Neutrophil (primary cell): ENCODE results near the gene ADGRV1.
"Not testable (repeated sequence)": the region's sequence is repeated elsewhere in the genome, so short reads cannot be mapped to it uniquely, and the experiment has no call there.

ENCODE experiments used
- H3K27ac ChIP-seq: fragments of 200-600 bp; sonication (generic); 2 replicates; pipeline ENCODE4 v1.5.1; 2016; ENCODE audit warnings: mild to moderate bottlenecking, moderate library complexity
- H3K27me3 ChIP-seq: fragments of 200-600 bp; sonication (generic); 2 replicates; pipeline ENCODE4 v1.6.0; 2016; ENCODE audit warnings: mild to moderate bottlenecking
- H3K36me3 ChIP-seq: fragments of 200-600 bp; sonication (generic); 2 replicates; pipeline ENCODE4 v1.5.1; 2017
- H3K4me1 ChIP-seq, 2 experiments: fragments of 200-600 bp in 1 of 2; sonication (generic) in 1 of 2; 1 replicate in 1 of 2; 2 replicates in 1 of 2; pipeline versions ENCODE4 v1.5.1 to v1.6.1; 2013 to 2016; ENCODE audit warnings: low read depth in 1 of 2, low read length in 1 of 2, mild to moderate bottlenecking in 1 of 2, moderate library complexity in 1 of 2; ENCODE audit not compliant: control insufficient read depth in 1 of 2, insufficient read depth in 1 of 2
- H3K4me3 ChIP-seq, 2 experiments: fragments of 200-600 bp in 1 of 2; sonication (generic) in 1 of 2; 1 replicate in 1 of 2; 2 replicates in 1 of 2; pipeline ENCODE4 v1.5.1; 2013 to 2016; ENCODE audit warnings: low read depth in 1 of 2, low read length in 1 of 2, mild to moderate bottlenecking in 1 of 2, moderate library complexity in 1 of 2
- H3K9me3 ChIP-seq: fragments of 200-600 bp; sonication (generic); 2 replicates; pipeline ENCODE4 v1.5.1; 2016
- TF ChIP-seq, protein P1 (sequence below): fragments of 200-600 bp; sonication (generic); IDR thresholded peaks from 2 replicates; pipeline ENCODE4 v1.5.1; 2016; ENCODE audit warnings: antibody characterized with exemption

Gene ADGRV1

DNA sequence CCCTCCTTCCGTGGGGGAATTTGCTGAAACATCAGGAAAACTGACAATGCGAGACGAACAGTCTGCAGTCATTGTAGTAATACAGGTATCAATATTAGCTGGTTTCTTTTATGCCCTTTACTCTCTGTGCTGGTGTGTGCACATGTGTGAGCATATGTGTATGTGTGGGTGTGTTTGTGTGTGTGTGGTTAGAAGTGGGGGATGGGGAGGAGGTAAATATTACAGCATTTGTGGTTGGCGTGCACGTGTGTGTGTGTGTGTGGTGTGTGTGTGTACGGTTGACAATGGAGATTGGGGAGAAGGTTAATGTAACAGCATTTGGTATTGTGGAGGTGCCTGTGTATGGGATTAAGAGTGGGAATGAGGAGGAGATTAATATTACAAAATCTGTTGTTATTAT lies 219.4 kb downstream of the ADGRV1 start:
- Histone ChIP-seq H3K36me3 (no peaks in the 10 kb centered on the region), H3K9me3 (no peaks in the 10 kb centered on the region), H3K4me1 (no peaks in the 10 kb centered on the region), H3K27me3 (no peaks in the 10 kb centered on the region), H3K27ac (no peak overlapping the region), H3K4me3 (no peak overlapping the region)
- TF ChIP-seq, protein P1, sequence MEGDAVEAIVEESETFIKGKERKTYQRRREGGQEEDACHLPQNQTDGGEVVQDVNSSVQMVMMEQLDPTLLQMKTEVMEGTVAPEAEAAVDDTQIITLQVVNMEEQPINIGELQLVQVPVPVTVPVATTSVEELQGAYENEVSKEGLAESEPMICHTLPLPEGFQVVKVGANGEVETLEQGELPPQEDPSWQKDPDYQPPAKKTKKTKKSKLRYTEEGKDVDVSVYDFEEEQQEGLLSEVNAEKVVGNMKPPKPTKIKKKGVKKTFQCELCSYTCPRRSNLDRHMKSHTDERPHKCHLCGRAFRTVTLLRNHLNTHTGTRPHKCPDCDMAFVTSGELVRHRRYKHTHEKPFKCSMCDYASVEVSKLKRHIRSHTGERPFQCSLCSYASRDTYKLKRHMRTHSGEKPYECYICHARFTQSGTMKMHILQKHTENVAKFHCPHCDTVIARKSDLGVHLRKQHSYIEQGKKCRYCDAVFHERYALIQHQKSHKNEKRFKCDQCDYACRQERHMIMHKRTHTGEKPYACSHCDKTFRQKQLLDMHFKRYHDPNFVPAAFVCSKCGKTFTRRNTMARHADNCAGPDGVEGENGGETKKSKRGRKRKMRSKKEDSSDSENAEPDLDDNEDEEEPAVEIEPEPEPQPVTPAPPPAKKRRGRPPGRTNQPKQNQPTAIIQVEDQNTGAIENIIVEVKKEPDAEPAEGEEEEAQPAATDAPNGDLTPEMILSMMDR, result no peak

DNA sequence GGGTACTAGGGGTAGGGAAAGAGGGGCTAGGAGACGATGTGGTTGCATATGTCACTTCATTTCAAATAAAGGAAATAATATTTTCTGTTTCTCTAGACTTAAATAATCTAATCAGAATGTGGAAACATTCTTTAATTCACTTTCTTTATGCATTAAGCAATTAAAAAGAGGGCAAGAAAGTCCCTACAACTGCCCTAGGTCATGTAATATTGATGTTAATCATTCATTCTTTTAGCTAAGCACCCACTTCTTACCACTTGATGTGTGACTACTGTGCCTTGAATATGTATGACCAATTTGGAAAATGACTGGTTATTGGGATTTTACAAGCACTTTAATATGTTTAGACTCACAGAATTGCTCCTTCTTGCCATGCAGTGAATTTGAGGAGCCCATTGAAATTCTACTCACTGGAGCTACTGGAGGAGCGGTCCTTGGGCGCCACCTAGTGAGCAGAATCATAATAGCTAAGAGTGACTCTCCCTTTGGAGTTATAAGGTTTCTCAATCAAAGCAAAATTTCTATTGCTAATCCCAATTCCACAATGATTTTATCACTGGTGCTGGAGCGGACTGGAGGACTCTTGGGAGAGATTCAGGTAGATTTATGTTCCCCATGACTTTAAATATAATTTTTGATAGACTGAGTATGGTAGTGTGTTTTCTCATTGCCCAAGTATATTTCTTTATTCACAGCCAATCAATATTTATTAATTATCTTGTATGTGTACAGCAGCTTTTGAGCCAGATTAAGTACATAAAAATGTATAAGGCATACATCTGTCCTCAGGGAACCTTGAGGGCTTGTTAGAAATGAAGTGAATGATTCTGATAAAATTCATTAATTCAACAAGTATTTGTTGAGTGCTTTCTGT lies 225.1 kb downstream of the ADGRV1 start:
- Histone ChIP-seq H3K9me3 (no peaks in the 10 kb centered on the region), H3K4me1 (no peaks in the 10 kb centered on the region), H3K27ac (no peak overlapping the region), H3K4me3 (no peak overlapping the region), H3K27me3 (no peaks in the 10 kb centered on the region), H3K36me3 (no peaks in the 10 kb centered on the region)
- TF ChIP-seq, protein P1, result peak; percentile 51

DNA sequence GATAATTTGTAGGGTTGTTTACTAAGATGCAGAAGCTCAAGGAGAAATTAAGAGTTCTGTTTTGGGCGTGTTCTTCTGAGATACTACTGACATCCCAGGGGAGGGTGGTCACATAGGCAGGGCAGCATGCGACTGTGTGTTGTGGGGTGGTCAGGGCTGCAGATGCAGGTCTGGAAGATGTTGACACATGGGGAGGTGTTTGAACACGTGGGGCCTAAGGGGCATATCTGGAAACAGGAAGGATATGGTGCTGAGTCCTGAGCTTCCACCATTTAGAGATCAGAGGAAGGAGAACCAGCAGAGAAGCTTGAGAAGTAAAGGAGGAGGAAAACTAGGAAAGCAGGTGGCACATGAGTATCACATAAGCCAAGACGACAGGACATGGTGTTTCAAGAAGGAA lies 228.2 kb downstream of the ADGRV1 start:
- Histone ChIP-seq H3K4me1 (no peaks in the 10 kb centered on the region), H3K27me3 (no peaks in the 10 kb centered on the region), H3K9me3 (no peaks in the 10 kb centered on the region), H3K27ac (no peak overlapping the region), H3K36me3 (no peaks in the 10 kb centered on the region), H3K4me3 (no peak overlapping the region)
- TF ChIP-seq, protein P1, result no peak

DNA sequence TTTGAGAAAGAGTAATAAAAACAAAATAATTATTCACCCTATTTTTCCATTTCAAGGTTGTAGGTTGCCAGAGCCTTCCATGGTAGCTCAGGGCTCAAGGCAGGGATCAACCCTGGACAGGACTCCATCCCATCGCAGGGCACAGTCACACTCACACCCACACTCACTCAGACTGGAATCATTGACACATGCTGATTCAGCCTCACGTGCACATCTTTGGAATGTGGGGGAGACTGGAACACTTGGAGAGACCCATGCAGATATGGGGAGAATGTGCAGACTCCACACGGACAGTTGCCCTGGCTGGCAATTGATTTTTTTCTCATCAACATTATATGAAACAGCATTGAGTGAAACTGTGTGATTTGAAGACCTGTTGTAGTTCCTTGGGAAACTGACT lies 234.1 kb downstream of the ADGRV1 start:
- Histone ChIP-seq H3K4me3 (no peak overlapping the region), H3K27ac (no peak overlapping the region), H3K4me1 (no peaks in the 10 kb centered on the region), H3K36me3 (no peaks in the 10 kb centered on the region), H3K9me3 (no peaks in the 10 kb centered on the region), H3K27me3 (no peaks in the 10 kb centered on the region)
- TF ChIP-seq, protein P1, result no peak

DNA sequence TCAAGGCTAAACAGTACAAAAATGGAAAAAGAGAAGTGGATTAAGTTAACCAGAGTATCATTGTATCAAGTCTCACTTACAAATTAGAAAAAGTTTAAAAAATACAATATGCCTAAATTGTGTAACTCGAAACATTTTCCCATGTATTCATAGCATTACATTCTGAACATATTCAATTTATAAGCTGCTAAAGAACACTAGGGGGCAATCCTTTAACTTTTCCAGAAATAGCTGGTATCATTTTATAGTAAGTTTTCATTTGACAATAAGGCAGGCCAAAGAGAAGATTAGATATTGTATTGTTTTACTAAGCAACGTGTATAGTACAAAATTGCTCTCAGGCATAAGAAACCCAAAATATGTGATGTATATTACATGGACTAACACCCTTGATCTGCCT lies 234.6 kb downstream of the ADGRV1 start:
- H3K4me3 ChIP-seq, result no peak overlapping the region
- TF ChIP-seq, protein P1, result no peak
- H3K27ac ChIP-seq, result no peak overlapping the region
- no peaks in the 10 kb centered on the region for H3K36me3 ChIP-seq
- H3K9me3 ChIP-seq, result no peaks in the 10 kb centered on the region
- H3K27me3 ChIP-seq, result no peaks in the 10 kb centered on the region
- H3K4me1 ChIP-seq, result no peaks in the 10 kb centered on the region

DNA sequence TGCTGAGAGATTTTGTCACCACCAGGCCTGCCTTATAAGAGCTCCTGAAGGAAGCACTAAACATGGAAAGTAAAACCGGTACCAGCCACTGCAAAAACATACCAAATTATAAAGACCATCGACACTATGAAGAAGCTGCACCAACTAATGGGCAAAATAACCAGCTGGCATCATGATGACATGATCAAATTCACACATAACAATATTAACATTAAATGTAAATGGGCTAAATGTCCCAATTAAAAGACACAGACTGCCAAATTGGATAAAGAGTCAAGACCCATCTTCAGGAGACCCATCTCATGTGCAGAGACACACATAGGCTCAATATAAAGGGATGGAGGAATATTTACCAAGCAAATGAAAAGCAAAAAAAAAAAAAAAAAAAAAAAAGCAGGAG lies 238.3 kb downstream of the ADGRV1 start:
- H3K4me3 ChIP-seq, H3K27ac ChIP-seq, H3K9me3 ChIP-seq, H3K36me3 ChIP-seq, H3K4me1 ChIP-seq, H3K27me3 ChIP-seq: not testable (repeated sequence)

DNA sequence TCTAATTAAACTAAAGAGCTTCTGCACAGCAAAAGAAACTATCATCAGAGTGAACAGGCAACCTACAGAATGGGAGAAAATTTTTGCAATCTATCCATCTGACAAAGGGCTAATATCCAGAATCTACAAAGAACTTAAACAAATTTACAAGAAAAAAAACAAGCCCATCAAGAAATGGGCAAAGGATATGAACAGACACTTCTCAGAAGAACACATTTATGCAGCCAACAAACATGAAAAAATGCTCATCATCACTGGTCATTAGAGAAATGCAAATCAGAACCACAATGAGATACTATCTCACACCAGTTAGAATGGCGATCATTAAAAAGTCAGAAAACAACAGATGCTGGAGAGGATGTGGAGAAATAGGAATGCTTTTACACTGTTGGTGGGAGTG lies 241.5 kb downstream of the ADGRV1 start:
- H3K9me3 ChIP-seq, H3K4me1 ChIP-seq, H3K27me3 ChIP-seq: not testable (repeated sequence)

DNA sequence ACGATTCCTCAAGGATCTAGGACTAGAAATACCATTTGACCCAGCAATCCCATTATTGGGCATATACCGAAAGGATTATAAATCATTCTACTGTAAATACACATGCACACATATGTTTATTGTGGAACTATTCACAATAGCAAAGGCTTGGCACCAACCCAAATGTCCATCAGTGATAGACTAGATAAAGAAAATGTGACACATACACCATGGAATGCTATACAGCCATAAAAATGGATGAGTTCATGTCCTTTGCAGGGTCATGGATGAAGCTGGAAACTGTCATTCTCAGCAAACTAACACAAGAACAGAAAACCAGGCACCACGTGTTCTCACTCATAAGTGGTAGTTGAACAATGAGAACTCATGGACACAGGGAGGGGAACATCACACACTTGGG lies 241.9 kb downstream of the ADGRV1 start:
- H3K27me3 ChIP-seq, H3K9me3 ChIP-seq, H3K4me3 ChIP-seq, H3K4me1 ChIP-seq, H3K36me3 ChIP-seq, H3K27ac ChIP-seq: not testable (repeated sequence)

More for the DNA sequence above, 241.5 kb downstream of the ADGRV1 start:
- H3K27ac ChIP-seq, H3K36me3 ChIP-seq, H3K4me3 ChIP-seq: not testable (repeated sequence)
